HL-60 (cell line): ENCODE results near the gene AK9.

Experiments
- DNase-seq, 2 experiments: peaks; one replicate each; pipeline ENCODE4 v3.0.0-alpha.2; 2010 to 2020; ENCODE audit warnings: low read depth in 1 of 2, low spot score in 1 of 2
- H3K27ac ChIP-seq: fragments of 250-450 bp; sonication (Bioruptor Pico); replicated peaks from 2 replicates; pipeline ENCODE4 v1.5.1; 2020; ENCODE audit warnings: mild to moderate bottlenecking, moderate library complexity
- H3K27me3 ChIP-seq: fragments of 250-450 bp; sonication (Bioruptor Pico); 2 replicates; pipeline ENCODE4 v1.5.1; 2021; ENCODE audit warnings: mild to moderate bottlenecking, moderate library complexity; ENCODE audit not compliant: insufficient read depth, poor library complexity, severe bottlenecking
- H3K4me3 ChIP-seq: replicated peaks from 2 replicates; pipeline ENCODE4 v1.5.1; 2011; ENCODE audit warnings: mild to moderate bottlenecking, control low read depth, low read length; ENCODE audit not compliant: insufficient read depth
- CTCF ChIP-seq: IDR thresholded peaks from one replicate; pipeline ENCODE4 v1.5.1; 2011; ENCODE audit warnings: low read length, control low read depth, inconsistent platforms; ENCODE audit not compliant: insufficient read depth
- GABPA ChIP-seq: IDR thresholded peaks from 2 replicates; pipeline ENCODE4 v1.6.1; 2012; ENCODE audit warnings: low read depth
- POLR2AphosphoS5 ChIP-seq: IDR thresholded peaks from 2 replicates; pipeline ENCODE4 v1.6.1; 2012; ENCODE audit warnings: low read depth
- REST ChIP-seq: IDR thresholded peaks from 2 replicates; pipeline ENCODE4 v1.6.1; 2012; ENCODE audit warnings: low read depth; ENCODE audit not compliant: insufficient replicate concordance
- SPI1 ChIP-seq: IDR thresholded peaks from 2 replicates; pipeline ENCODE4 v1.6.1; 2012; ENCODE audit warnings: low read depth, mild to moderate bottlenecking, borderline replicate concordance

Gene AK9

GRCh38 chr6:109447878-109448555, 243.0 kb downstream of the AK9 start:
- Histone ChIP-seq H3K27me3 (no peaks in the 10 kb centered on the region), H3K27ac (no peak overlapping the region), H3K4me3 (no peak overlapping the region)
- TF ChIP-seq POLR2AphosphoS5 (peak; percentile 60), CTCF (no peak), GABPA (peak; percentile 38; the same call in 1 of the 2 replicates), SPI1 (peak; percentile 2; the same call in 1 of the 2 replicates), REST (no peak)
- DNase-seq = peak; percentile 35 to 46

- no peak for DNase-seq
- TF ChIP-seq CTCF (no peak), POLR2AphosphoS5 (no peak), SPI1 (no peak), GABPA (no peak), REST (no peak)
- no peak overlapping the region for H3K4me3 ChIP-seq
- no peak overlapping the region for H3K27ac ChIP-seq
- no peaks in the 10 kb centered on the region for H3K27me3 ChIP-seq
Observed at GRCh38 chr6:109447087-109447486, 243.9 kb downstream of the AK9 start.

GRCh38 chr6:109446541-109446940, 244.5 kb downstream of the AK9 start:
- Histone ChIP-seq H3K27ac (no peak overlapping the region), H3K27me3 (no peaks in the 10 kb centered on the region)

GRCh38 chr6:109446072-109446471, 244.9 kb downstream of the AK9 start:
- Histone ChIP-seq H3K4me3 (no peak overlapping the region), H3K27me3 (no peaks in the 10 kb centered on the region), H3K27ac (no peak overlapping the region)
- TF ChIP-seq GABPA (no peak), SPI1 (no peak), CTCF (no peak), REST (no peak), POLR2AphosphoS5 (no peak)
- no peak for DNase-seq

More at GRCh38 chr6:109446541-109446940, 244.5 kb downstream of the AK9 start:
- TF ChIP-seq GABPA = no peak
- no peak for DNase-seq
- no peak overlapping the region for H3K4me3 ChIP-seq
